Measurements from ENCODE around the gene CTBP2. TPM values are rescaled to one million over a fixed set of nuclear protein-coding genes. Genes with fewer than 3 reads are reported as not detected.
"Not testable (repeated sequence)": the region's sequence is repeated elsewhere in the genome, so short reads cannot be mapped to it uniquely, and the experiment has no call there.

Gene CTBP2
- total RNA-seq, 1 experiment from 2014 or later = 75.4 TPM

GRCh38 chr10:125193306-125193877, 33.0 kb upstream of the CTBP2 start:
- Histone ChIP-seq H3K9me3 (replicated peaks) (no peaks in the 10 kb centered on the region), H3K4me1 (replicated peaks) (no peaks in the 10 kb centered on the region), H3K4me3 (no peak overlapping the region), H3K36me3 (no peaks in the 10 kb centered on the region), H3K27ac (no peak overlapping the region), H3K27me3 (replicated peaks) (0 out of 2 replicates have a peak, but pooled peaks cover 4% of the 10 kb centered on the region)
- DNase-seq (ENCODE audit: low read depth in 1 of 2, low spot score in 2 of 2) = no peak

GRCh38 chr10:125192620-125193019, 32.3 kb upstream of the CTBP2 start:
- Histone ChIP-seq H3K27ac (no peak overlapping the region), H3K36me3 (no peaks in the 10 kb centered on the region)

GRCh38 chr10:125192005-125192404, 31.6 kb upstream of the CTBP2 start:
- H3K9me3 ChIP-seq (replicated peaks) = no peaks in the 10 kb centered on the region
- no peaks in the 10 kb centered on the region for H3K36me3 ChIP-seq
- 0 out of 2 replicates have a peak, but pooled peaks cover 2% of the 10 kb centered on the region for H3K27me3 ChIP-seq (replicated peaks)
- H3K4me3 ChIP-seq = no peak overlapping the region
- no peak for DNase-seq (ENCODE audit: low read depth in 1 of 2, low spot score in 2 of 2)
- H3K27ac ChIP-seq = no peak overlapping the region
- no peaks in the 10 kb centered on the region for H3K4me1 ChIP-seq (replicated peaks)

More at GRCh38 chr10:125192620-125193019, 32.3 kb upstream of the CTBP2 start:
- no peak for DNase-seq (ENCODE audit: low read depth in 1 of 2, low spot score in 2 of 2)
- 0 out of 2 replicates have a peak, but pooled peaks cover 4% of the 10 kb centered on the region for H3K27me3 ChIP-seq (replicated peaks)
- H3K4me3 ChIP-seq = no peak overlapping the region
- no peaks in the 10 kb centered on the region for H3K9me3 ChIP-seq (replicated peaks)
- no peaks in the 10 kb centered on the region for H3K4me1 ChIP-seq (replicated peaks)

- no peaks in the 10 kb centered on the region for H3K9me3 ChIP-seq (replicated peaks)
- no peak overlapping the region for H3K4me3 ChIP-seq
- H3K36me3 ChIP-seq = no peaks in the 10 kb centered on the region
- H3K27ac ChIP-seq = no peak overlapping the region
- DNase-seq (ENCODE audit: low read depth in 1 of 2, low spot score in 2 of 2) = no peak
- H3K27me3 ChIP-seq (replicated peaks) = no peaks in the 10 kb centered on the region
- no peaks in the 10 kb centered on the region for H3K4me1 ChIP-seq (replicated peaks)
Measured at GRCh38 chr10:125190946-125191345, 30.6 kb upstream of the CTBP2 start.

GRCh38 chr10:125190414-125190813, 30.1 kb upstream of the CTBP2 start:
- Histone ChIP-seq H3K4me3 (no peak overlapping the region), H3K27ac (no peak overlapping the region), H3K36me3 (no peaks in the 10 kb centered on the region), H3K4me1 (replicated peaks) (no peaks in the 10 kb centered on the region), H3K9me3 (replicated peaks) (no peaks in the 10 kb centered on the region), H3K27me3 (replicated peaks) (no peaks in the 10 kb centered on the region)
- DNase-seq (ENCODE audit: low read depth in 1 of 2, low spot score in 2 of 2) = no peak

- H3K27ac ChIP-seq = no peak overlapping the region
- H3K36me3 ChIP-seq = no peaks in the 10 kb centered on the region
- H3K9me3 ChIP-seq (replicated peaks) = no peaks in the 10 kb centered on the region
- no peaks in the 10 kb centered on the region for H3K4me1 ChIP-seq (replicated peaks)
- DNase-seq (ENCODE audit: low read depth in 1 of 2, low spot score in 2 of 2) = no peak
- no peaks in the 10 kb centered on the region for H3K27me3 ChIP-seq (replicated peaks)
- no peak overlapping the region for H3K4me3 ChIP-seq
Measured at GRCh38 chr10:125189162-125189561, 28.8 kb upstream of the CTBP2 start.

- Histone ChIP-seq H3K9me3 (replicated peaks) (no peaks in the 10 kb centered on the region), H3K27ac (no peak overlapping the region), H3K27me3 (replicated peaks) (no peaks in the 10 kb centered on the region), H3K4me1 (replicated peaks) (no peaks in the 10 kb centered on the region), H3K36me3 (no peaks in the 10 kb centered on the region), H3K4me3 (no peak overlapping the region)
- DNase-seq (ENCODE audit: low read depth in 1 of 2, low spot score in 2 of 2) = no peak
Measured at GRCh38 chr10:125187238-125188194, 27.2 kb upstream of the CTBP2 start.

GRCh38 chr10:125186431-125187170, 26.2 kb upstream of the CTBP2 start:
- Histone ChIP-seq H3K9me3 (replicated peaks) (no peaks in the 10 kb centered on the region), H3K36me3 (no peaks in the 10 kb centered on the region), H3K27ac (no peak overlapping the region), H3K27me3 (replicated peaks) (no peaks in the 10 kb centered on the region), H3K4me3 (no peak overlapping the region), H3K4me1 (replicated peaks) (no peaks in the 10 kb centered on the region)
- DNase-seq (ENCODE audit: low read depth in 1 of 2, low spot score in 2 of 2) = no peak

- not testable (repeated sequence) for H3K27me3 ChIP-seq (replicated peaks); H3K4me1 ChIP-seq (replicated peaks); DNase-seq (ENCODE audit: low read depth in 1 of 2, low spot score in 2 of 2); H3K27ac ChIP-seq; H3K36me3 ChIP-seq; H3K9me3 ChIP-seq (replicated peaks); H3K4me3 ChIP-seq
Measured at GRCh38 chr10:125179107-125179506, 18.7 kb upstream of the CTBP2 start.

- Histone ChIP-seq H3K4me1 (replicated peaks) (no peaks in the 10 kb centered on the region), H3K36me3 (no peaks in the 10 kb centered on the region), H3K27ac (no peak overlapping the region), H3K9me3 (replicated peaks) (no peaks in the 10 kb centered on the region), H3K4me3 (no peak overlapping the region), H3K27me3 (replicated peaks) (peaks cover 8% of the 10 kb centered on the region; the same call in 1 of the 2 replicates)
- DNase-seq (ENCODE audit: low read depth in 1 of 2, low spot score in 2 of 2) = no peak
Measured at GRCh38 chr10:125177641-125178640, 17.6 kb upstream of the CTBP2 start.

GRCh38 chr10:125175807-125176206, 15.4 kb upstream of the CTBP2 start:
- peaks cover 8% of the 10 kb centered on the region; the same call in 1 of the 2 replicates for H3K27me3 ChIP-seq (replicated peaks)
- no peak overlapping the region for H3K27ac ChIP-seq
- no peak overlapping the region for H3K4me3 ChIP-seq
- no peak for DNase-seq (ENCODE audit: low read depth in 1 of 2, low spot score in 2 of 2)
- H3K9me3 ChIP-seq (replicated peaks) = no peaks in the 10 kb centered on the region
- no peaks in the 10 kb centered on the region for H3K4me1 ChIP-seq (replicated peaks)
- H3K36me3 ChIP-seq = no peaks in the 10 kb centered on the region

GRCh38 chr10:125174360-125174759, 14.0 kb upstream of the CTBP2 start:
- no peak for DNase-seq (ENCODE audit: low read depth in 1 of 2, low spot score in 2 of 2)
- peaks cover 15% of the 10 kb centered on the region; the same call in 1 of the 2 replicates for H3K27me3 ChIP-seq (replicated peaks)
- H3K4me1 ChIP-seq (replicated peaks) = no peaks in the 10 kb centered on the region
- no peaks in the 10 kb centered on the region for H3K9me3 ChIP-seq (replicated peaks)
- no peaks in the 10 kb centered on the region for H3K36me3 ChIP-seq
- H3K27ac ChIP-seq = no peak overlapping the region
- no peak overlapping the region for H3K4me3 ChIP-seq

- no peaks in the 10 kb centered on the region for H3K9me3 ChIP-seq (replicated peaks)
- no peaks in the 10 kb centered on the region for H3K36me3 ChIP-seq
- no peak overlapping the region for H3K27ac ChIP-seq
- H3K4me1 ChIP-seq (replicated peaks) = no peaks in the 10 kb centered on the region
- DNase-seq (ENCODE audit: low read depth in 1 of 2, low spot score in 2 of 2) = no peak
- H3K27me3 ChIP-seq (replicated peaks) = peaks cover 17% of the 10 kb centered on the region; the same call in 1 of the 2 replicates
- H3K4me3 ChIP-seq = no peak overlapping the region
Measured at GRCh38 chr10:125172694-125173093, 12.3 kb upstream of the CTBP2 start.
